ENCODE measurements around the gene FAM184A. TPM values are rescaled to one million over a fixed set of nuclear protein-coding genes. Genes with fewer than 3 reads are reported as not detected.
A peak's percentile ranks its signal among the peaks of the same experiment; 100 is the strongest.
"Not testable (repeated sequence)": the region's sequence is repeated elsewhere in the genome, so short reads cannot be mapped to it uniquely, and the experiment has no call there.

The FAM184A gene
- total RNA-seq, 1 experiment from 2014 or later = 4.8 TPM

DNA sequence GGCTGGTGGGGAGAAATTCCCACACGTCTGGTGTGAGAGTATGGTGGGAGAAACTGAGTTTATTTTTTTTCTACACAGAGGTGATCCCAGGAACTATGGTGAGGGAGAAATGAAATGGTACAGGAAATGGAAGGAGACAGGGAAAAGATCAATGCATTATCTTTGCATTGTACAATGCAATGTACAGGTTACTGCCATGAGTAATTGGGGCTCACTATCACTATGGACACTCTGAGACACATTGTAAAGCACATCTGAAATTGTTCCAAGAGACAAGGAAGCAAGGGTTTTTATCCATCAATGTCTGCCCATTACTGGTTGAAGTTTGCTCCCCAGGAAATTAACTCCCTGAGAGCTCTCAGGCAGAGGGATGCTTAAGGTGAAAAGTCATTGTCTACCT is 21.7 kb upstream of the FAM184A start:
- DNase-seq (ENCODE audit: low read depth) = no peak

DNA sequence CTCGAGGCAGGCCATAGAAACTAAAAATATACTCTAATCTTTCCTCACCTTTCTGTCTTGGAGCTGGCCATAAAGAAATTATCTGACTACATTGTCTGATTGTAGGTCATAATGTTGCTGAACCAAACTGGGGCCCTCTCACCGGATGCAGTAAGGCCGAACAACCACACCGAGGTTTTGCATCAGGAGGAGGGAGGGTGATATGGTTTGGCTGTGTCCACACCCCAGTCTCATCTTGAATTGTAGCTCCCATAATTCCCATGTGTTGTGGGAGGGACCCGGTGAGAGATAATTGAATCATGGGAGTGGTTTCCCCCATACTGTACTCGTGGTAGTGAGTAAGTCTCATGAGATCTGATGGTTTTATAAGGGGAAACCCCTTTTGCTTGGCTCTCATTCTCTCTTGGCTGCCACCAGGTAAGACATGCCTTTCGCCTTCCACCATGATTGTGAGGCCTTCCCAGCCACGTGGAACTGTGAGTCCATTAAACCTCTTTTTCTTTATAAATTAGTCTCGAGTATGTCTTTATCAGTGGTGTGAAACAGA is 19.4 kb upstream of the FAM184A start:
- DNase-seq (ENCODE audit: low read depth) = not testable (repeated sequence)

DNA sequence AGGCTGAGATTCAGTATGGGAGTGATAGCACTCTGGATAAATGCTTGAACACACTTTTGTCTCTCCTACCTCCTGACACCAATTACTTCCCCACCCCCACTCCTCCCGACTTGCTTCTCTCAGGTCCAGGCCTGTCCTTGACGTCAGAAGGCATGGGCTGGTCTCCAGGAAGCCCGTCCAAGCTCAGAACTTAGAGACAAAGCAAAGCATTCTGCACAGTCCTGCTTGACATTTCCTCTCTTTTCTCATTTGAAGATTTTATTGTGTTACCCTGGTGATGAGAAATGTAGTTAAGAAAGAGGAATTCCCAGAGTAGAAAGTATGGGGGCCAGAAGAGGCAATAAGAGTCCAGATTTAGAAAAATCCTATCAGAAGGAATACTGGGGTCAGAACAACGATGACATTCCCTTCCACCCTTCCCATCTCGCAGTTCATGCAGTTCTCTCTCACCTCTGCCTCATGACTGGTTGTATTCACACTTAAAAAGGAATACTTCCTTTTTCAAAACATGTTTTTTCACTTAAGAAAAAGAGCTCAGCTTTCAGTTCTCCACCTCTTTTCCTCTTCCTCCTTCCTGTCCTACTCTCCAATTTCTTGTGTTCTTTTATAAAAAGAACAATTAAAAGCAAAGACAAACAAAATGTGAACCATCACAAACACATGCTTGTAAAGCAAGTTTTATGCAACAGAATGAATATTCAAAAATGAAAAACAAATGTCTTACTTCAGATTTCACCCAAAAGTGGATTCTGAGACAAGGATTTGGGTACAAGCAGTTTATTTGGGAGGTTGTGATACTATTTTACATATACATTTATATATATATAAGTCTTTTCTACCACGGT is 18.5 kb upstream of the FAM184A start:
- DNase-seq (ENCODE audit: low read depth) = no peak

DNA sequence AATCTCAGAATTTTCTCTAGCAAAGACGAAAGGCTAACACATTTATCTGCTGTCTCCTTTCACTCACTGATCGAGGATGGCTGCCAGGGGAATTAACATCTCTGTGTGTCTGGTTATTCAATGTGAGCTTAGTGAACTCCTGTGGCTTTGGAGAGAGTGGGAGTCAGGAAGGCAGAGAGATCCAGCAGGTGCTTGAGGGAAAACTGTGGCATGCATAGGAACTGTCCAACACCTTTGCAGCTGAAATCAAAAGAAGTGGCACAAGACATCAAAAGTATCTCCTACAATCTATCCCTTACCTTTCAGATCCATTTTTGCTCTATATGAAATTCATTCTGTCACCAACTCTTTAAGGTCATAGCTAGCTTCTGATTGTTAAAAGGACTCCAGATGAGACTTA is 11.8 kb upstream of the FAM184A start:
- DNase-seq (ENCODE audit: low read depth) = no peak

DNA sequence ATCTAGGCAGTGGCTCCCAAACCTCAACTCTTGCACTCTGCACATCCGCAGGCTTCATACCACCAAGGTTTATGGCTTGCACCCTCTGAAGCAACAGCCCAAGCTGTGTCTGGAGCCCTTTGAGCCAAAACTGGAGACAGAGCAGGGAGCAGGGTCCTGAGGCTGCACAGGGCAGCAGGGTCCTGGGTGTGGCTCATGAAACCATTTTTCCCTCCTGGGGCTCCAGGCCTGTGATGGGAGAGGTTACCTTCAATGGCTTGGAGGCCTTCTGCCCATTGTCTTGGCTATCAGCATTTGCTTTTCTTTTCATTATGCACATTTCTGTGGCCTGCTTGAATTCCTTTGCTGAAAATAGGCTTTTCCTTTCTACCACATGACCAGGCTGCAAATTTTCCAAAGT is 6.3 kb upstream of the FAM184A start:
- no peak for DNase-seq (ENCODE audit: low read depth)

DNA sequence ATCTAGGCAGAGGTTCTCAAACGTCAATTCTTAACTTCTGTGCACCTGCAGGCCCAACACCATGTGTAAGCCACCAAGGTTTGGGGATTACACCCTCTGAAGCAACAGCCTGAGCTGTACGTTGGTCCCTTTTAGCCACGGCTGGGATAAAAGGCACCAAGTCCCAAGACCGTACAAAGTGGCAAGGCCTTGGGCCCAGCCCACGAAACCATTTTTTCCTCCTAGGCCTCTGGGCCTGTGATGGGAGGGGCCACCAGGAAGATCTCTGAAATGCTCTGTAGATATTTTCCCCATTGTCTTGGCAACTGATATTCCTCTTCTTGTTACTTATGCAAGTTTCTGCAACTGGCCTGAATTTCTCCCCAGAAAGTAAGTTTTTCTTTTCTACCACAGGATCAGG is 4.5 kb upstream of the FAM184A start:
- no peak for DNase-seq (ENCODE audit: low read depth)

DNA sequence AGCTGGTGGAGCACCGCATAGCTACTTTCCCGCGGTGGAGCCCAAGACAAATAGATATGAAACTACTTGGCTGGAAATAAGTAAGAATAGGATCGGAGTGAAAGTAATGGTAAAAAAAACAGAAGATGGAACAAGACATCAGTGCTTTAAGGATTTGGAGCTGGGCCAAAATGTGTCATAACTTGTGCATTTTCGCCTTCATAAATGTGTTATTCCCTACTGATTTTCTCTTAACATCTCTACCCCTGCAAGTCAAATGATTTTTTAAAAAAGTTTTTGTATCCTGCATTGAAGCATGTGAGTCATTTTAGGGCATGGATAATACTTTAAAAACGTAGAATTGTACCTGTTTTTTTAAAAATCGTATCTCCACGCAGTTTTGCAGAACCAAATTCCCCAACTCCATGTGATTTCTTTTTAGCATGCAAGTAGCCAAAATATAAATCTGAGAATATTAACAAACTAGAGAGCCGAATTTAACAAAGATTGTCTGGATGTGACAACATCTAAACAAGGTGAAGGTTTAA is 882 bp upstream of the FAM184A start:
- DNase-seq (ENCODE audit: low read depth) = peak; percentile 50

DNA sequence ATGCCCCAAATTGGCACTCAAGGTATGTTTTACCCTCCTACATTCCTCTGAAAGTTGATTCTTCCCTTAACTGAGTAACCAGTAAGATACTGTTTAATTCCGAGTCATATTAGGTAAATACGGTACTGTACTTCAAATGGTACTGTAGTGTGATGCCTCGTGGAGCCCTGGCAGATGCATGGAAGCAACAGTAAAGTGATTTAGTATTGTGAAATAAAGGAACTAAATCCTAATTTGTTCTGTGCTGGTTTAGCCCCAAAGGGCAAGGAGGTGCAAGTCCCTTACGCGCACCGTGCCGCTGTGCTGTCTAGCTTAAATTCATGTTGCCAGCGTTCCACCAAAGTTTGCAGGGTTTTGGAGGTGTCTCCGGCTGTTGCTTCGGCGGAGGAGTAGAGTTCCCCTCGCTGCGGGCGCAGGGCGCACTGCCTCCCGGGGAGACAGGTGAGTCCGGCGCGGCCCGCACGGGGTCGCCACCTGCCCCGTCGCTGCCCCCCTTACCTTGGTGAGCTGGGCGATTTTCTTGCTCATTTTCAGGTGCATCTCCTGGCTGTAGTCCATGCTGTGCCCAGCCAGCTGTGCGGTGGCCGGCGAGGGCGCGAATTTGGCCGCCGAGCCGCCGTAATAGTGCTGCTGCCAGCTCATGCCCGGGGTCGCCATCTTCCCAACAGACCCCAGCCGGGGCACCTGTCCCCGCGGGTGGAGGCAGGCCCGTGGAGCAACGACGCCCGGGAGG is 655 bp downstream of the FAM184A start:
- DNase-seq (ENCODE audit: low read depth) = peak; percentile 41

DNA sequence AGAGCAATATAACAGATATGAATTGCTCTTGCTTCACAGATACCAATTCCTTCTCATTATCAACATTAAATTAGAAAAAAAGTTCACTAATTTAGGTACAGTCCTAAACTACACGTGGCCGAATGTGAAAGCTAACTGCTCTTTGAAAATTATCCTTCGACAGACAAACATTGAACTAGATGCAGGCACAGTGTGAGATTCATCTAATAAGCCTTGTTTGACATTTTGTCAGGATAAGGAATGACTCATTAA is 1.1 kb downstream of the FAM184A start:
- DNase-seq (ENCODE audit: low read depth) = no peak

DNA sequence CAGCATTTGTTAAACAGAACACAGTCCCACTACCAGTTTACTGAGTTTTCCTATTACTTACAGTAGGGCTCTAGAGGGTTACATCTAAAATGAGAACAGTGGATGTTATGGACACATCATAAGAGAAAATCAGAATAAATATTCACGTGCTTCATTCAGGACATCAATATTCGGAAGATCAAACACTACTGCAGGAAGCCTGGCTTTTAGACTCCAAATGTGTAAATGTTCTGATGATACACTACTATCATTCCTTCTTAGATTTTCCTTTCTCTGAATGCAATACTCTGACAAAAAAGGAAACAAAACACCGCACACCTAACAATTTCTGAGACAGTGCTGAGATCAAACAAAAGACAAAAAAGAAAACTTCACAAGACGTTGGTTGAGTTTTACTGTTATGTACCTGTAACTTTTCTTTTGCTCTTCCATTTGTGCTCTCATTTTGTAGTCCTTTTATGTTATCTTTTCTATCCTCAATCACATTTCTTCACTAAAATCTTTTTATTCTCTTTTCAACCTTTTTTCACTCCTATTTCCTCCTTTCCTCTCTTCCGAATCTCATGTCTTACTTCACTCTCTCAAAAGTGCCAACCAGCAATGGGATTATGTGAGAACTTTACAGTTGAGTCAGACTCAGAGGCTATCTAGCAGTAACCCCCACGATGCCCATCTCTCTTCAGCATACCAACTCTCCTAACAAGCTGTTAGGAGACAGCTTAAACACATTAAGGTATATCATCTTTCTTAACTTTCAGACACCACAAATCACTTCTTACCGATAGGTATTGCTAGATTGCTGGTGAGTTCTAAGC is 1.7 kb downstream of the FAM184A start:
- peak; percentile 16 for DNase-seq (ENCODE audit: low read depth)

DNA sequence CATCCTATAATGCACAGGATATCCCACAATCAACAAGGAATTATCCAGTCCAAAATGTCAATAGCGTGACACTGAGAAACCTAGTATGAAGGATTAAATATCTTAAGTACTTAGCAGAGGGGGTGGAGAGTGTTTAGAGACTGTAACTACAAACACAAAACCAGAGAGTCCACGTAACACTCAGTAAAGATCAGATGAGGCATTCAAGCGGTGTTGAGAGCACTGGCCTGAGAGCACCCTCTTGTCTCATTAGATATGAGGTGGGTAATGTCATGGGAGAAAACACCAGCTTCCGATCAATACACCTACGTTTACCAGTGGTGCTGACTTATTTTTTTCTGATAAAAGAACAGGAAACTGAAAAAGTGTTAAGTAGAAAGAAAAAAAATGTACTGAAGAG is 2.3 kb downstream of the FAM184A start:
- no peak for DNase-seq (ENCODE audit: low read depth)

DNA sequence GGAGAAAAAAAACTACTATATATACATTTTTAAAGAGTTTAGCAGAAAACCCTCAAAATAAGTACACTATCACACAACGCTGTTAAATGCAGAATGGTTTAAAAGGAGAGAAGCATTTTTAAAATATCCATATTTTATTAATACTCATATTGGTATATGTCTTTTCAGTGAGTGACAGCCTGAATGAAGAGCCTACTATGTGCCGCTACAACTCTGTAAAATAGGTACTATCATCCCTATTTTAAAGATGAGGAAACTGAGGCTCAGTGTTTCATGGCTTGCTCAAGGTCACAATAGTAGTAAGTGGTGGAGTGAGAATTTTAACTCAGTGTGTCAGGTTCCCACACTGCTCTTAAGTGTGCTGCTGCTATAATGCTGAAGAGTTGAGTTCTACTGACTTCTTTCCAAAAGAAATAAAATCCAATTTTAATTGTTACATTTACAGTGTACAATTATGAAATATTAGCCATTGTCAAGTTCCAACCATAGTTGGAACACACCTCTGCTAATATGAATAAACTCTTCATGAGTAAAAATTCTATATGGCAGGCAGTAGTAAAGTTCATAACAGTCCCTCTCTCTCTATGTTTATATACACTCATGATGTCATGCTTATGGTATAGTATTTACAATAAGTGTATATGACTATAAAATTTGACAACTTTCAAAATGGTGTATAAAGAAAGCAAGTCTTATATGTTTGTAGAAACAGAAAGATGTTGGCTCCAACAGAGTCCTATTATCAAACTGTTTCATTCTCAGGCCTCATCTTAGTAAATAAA is 3.1 kb downstream of the FAM184A start:
- DNase-seq (ENCODE audit: low read depth) = no peak

DNA sequence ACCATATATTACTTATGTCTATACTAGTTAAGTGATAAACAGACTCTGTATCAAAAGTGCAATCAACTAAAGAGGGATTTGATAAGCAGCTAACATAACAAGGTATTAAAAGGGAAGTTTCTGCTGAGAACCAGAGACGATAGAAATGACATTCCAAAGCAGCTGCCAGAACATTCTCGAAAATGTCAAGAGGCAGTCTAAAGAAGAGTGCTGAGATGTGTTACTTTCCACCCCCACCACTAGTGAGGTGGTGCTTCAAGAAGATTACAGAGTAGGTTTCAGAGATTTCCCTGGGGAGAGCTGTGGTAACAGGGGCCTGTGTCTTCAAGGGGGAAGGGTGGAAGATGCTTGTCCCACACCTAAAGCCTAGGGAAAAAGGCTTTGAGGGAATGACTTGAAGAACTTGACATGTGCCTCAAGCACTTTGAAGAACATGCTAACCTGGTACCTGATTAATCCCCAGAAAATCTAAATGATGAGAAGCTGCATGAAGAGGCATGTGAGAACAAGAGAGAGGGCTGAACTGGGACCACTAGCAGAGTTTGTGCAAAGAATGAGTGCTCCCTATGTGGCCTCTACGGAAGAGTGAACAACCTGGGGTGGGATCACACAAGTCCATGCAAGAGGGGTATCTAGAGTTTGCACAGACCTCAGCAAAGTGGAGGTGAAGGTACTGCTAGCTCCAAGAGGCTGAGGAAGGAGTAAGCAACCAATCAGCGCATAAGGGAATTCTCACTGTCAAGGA is 5.0 kb downstream of the FAM184A start:
- no peak for DNase-seq (ENCODE audit: low read depth)

DNA sequence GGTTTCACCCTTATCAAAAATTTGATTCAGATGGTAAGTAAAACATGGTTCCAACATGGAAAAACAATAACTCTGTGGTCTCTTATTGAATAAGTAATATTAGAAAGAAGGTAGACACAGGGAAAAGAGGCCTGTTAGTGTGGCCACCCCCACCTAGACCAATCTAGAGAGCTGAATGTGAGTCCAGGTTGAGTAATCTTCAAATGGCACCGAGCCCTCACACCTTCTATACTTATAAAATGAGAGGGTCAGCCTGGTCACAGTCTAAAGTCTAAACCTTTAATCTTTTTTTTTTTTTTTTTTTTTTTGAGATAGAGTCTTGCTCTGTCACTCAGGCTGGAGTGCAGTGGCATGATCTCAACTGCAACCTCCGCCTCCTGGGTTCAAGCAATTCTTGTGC is 6.9 kb downstream of the FAM184A start:
- DNase-seq (ENCODE audit: low read depth) = no peak

DNA sequence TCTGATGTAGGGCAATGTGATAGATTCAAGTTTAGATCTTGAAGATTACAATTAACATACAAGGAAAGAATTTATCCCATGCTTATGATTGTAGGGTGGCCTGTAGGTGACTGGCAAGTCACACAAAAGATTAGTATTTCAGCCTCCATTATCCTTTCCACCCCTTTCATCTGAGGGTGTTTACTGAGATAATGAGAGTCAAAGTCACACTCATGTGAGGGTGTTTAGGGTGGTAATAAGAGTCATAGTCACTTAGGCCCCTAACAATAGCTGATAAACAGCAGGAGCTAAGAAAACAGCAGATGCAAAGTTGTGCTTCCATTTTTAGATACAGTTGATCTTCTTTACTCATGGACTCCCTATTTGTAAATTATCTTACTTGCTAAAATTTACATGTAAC is 11.4 kb downstream of the FAM184A start:
- DNase-seq (ENCODE audit: low read depth) = no peak

DNA sequence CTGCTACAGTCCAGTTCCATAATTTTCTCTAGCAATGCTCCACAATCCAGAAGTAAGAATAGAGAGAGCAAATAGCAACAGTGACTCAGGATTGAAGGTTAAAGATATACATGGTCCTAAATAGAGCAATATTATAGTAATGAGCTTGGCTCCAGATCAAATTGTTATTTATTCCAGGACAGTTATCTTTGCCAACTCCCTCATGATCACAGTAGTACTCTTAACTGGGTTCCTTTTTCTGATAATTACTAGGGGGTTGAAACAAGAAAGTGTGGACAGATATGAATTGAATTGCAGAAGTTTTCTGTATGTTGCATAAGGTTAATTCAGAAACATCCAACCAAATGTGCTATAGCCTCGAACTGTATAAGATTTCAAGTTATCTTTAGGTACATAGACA is 11.9 kb downstream of the FAM184A start:
- no peak for DNase-seq (ENCODE audit: low read depth)

DNA sequence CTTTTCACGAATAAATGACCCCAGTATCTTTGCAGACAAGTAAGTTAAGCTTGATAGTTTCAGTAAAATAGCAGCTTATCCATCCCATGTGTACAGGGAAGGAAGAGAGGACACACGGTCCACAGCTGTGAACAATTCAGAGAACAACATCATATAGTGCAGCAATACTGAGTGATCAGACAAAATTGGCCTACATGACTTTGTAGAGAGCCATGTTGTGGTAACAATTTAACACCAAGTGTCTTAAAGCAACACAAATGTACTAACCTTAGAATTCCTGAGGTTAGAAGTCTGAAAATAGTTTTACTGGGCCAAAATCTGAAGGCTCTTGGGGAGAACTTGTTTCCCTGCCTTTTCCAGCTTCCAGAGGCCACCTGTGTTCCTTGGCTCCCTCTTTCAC is 12.5 kb downstream of the FAM184A start:
- no peak for DNase-seq (ENCODE audit: low read depth)

DNA sequence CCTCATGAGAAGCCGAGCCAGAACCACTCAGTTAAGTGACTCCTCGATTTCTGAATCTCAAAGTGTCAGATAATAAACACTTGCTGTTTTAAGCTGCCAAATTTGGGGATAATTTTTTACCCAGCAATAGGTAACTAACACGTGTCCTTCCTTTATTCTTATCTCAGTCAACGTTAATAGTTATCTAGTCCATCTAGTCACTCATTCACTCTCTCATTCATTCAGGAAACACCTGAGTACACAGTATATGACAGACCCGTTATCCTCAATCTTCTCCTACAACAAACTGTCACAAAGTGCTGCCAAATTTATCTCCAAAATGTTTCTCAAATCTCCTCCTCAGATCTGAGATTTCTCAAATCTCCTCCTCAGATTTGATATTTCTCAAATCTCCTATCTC is 13.1 kb downstream of the FAM184A start:
- no peak for DNase-seq (ENCODE audit: low read depth)

DNA sequence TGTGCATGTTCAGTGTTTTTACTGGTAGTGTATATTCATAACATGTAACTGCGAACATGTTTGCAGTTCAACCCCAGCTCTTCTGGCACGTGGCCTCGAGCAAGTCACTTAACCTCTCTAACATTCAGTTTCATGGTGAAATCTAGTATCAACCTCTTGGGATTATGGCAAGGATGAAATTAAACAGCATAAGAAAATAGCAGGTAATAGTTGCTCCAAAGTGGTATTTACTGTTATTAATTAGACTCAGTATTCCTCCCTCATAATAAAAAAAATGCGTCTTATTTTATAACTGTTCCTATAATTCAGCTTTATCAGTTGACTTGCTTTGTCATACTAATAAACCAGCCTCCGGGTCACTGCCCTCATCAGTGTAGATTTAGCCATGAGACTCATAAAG is 15.0 kb downstream of the FAM184A start:
- no peak for DNase-seq (ENCODE audit: low read depth)

DNA sequence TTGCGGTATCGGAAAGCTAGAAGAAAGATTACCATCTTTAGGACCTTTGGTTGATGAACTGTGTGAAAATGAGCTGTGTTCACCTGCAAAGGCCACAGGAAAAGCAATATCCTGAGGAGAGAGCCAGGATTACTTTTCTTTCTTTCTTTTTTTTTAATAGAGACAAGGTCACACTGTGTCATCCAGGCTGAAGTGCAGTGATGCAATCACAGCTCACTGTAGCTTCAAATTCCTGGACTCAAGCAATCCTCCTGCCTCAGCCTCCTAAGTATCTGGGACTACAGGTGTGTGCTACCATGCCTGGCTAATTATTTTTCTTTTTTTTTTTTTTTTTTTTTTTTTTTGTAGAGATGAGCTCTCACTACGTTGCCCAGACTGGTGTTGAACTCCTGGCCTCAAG is 17.2 kb downstream of the FAM184A start:
- no peak for DNase-seq (ENCODE audit: low read depth)
